ACHN (cell line): Measurements from ENCODE around the gene PAIP2.
"Not testable (repeated sequence)": the region's sequence is repeated elsewhere in the genome, so short reads cannot be mapped to it uniquely, and the experiment has no call there.

ENCODE experiments used
- DNase-seq: peaks from one replicate; pipeline ENCODE4 v3.0.0-alpha.2; 2015
- in situ Hi-C: cut with HindIII; loops from 2 replicates; pipeline ENCODE4 v1.10.0; 2017; ENCODE audit warnings: low sequenced_read_pairs, low pct_ligation_motif_present, low pct_unique_long_range_greater_than_20kb

PAIP2 gene

GRCh38 chr5:139371482-139372435 lies 30.1 kb downstream of the PAIP2 start:
- DNase-seq, result no peak
- in situ Hi-C loops, result no loop called here

GRCh38 chr5:139374909-139375308 lies 33.3 kb downstream of the PAIP2 start:
- in situ Hi-C loops, result no loop called here

GRCh38 chr5:139376364-139376763 lies 34.7 kb downstream of the PAIP2 start:
- in situ Hi-C loops, result no loop called here
- no peak for DNase-seq

More at GRCh38 chr5:139374909-139375308, 33.3 kb downstream of the PAIP2 start:
- DNase-seq, result no peak

GRCh38 chr5:139377226-139377625 lies 35.6 kb downstream of the PAIP2 start:
- in situ Hi-C loops, result no loop called here
- DNase-seq, result no peak

GRCh38 chr5:139378101-139378825 lies 36.6 kb downstream of the PAIP2 start:
- no peak for DNase-seq
- in situ Hi-C loops, result no loop called here

GRCh38 chr5:139378941-139379361 lies 37.3 kb downstream of the PAIP2 start:
- in situ Hi-C loops, result no loop called here
- no peak for DNase-seq

GRCh38 chr5:139379626-139380449 lies 38.2 kb downstream of the PAIP2 start:
- in situ Hi-C loops, result no loop called here
- DNase-seq, result no peak

GRCh38 chr5:139381837-139382761 lies 40.4 kb downstream of the PAIP2 start:
- DNase-seq, result no peak
- in situ Hi-C loops, result no loop called here

GRCh38 chr5:139382807-139383206 lies 41.2 kb downstream of the PAIP2 start:
- in situ Hi-C loops, result no loop called here
- no peak for DNase-seq

- in situ Hi-C loops, result no loop called here
- peak; percentile 69 for DNase-seq
Measured at GRCh38 chr5:139383275-139383992, 41.8 kb downstream of the PAIP2 start, which contains the start of gene SLC23A1. Gene SLC23A1 (minus strand): TSS chr5:139383297. CDS start chr5:139383253, 44 bp downstream.

- DNase-seq, result no peak
- in situ Hi-C loops, result no loop called here
Measured at GRCh38 chr5:139383993-139384590, 42.4 kb downstream of the PAIP2 start.

GRCh38 chr5:139384591-139385051 lies 43.0 kb downstream of the PAIP2 start:
- in situ Hi-C loops, result no loop called here
- DNase-seq, result no peak

GRCh38 chr5:139385061-139386049 lies 43.7 kb downstream of the PAIP2 start:
- in situ Hi-C loops, result no loop called here
- DNase-seq, result no peak

- in situ Hi-C loops, result no loop called here
- DNase-seq, result no peak
Measured at GRCh38 chr5:139386050-139386438, 44.4 kb downstream of the PAIP2 start.

GRCh38 chr5:139386956-139387355 lies 45.3 kb downstream of the PAIP2 start:
- DNase-seq, in situ Hi-C loops: not testable (repeated sequence)
